ENCODE measurements around the gene CRAT.
A peak's percentile ranks its signal among the peaks of the same experiment; 100 is the strongest.

The CRAT gene

GRCh38 chr9:129080601-129081387 is 29.8 kb downstream of the CRAT start, which contains the start of gene DOLPP1:
DOLPP1 (plus strand) TSS chr9:129081111; CDS start chr9:129081132, 21 bp downstream.
- peak; percentile 99 to 100 for DNase-seq

DNA sequence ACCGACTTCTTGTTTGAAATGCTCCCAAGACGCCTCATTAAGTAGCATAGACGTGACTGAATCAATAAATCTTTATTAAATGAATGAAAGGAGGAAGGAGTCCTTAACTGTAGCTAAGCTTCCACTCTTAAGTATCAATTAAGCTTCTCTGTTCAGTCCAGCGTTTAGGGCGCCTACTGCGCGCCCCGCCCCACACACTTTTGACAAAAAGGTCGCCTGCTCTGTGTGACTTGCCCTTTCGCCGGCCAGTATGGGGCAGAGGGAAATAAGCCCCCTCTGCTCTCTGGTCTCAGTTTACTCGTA is 30.3 kb downstream of the CRAT start:
- DNase-seq: no peak

DNA sequence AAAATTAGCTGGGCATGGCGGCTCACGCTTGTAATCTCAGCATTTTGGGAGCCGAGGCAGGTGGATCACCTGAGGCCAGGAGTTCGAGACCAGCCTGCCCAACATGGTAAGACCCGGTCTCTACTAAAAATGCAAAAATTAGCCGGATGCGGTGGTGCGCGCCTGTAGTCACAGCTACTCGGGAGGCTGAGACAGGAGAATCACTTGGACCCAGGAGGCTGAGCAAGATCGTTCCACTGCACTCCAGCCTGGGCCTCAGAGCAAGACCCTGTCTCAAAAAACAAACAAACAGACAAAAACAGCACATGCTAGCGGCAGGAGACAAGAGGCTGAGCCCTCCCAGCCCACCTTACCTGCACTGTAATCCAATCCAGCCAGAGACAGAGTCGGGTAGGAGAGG is 30.8 kb downstream of the CRAT start:
- DNase-seq: no peak

- no peak for DNase-seq
These were observed 31.7 kb downstream of the CRAT start for GRCh38 chr9:129078691-129079503.

- DNase-seq: no peak
These were observed 33.4 kb downstream of the CRAT start for GRCh38 chr9:129077236-129077635.

GRCh38 chr9:129076640-129077037 is 34.0 kb downstream of the CRAT start:
- no peak for DNase-seq

DNA sequence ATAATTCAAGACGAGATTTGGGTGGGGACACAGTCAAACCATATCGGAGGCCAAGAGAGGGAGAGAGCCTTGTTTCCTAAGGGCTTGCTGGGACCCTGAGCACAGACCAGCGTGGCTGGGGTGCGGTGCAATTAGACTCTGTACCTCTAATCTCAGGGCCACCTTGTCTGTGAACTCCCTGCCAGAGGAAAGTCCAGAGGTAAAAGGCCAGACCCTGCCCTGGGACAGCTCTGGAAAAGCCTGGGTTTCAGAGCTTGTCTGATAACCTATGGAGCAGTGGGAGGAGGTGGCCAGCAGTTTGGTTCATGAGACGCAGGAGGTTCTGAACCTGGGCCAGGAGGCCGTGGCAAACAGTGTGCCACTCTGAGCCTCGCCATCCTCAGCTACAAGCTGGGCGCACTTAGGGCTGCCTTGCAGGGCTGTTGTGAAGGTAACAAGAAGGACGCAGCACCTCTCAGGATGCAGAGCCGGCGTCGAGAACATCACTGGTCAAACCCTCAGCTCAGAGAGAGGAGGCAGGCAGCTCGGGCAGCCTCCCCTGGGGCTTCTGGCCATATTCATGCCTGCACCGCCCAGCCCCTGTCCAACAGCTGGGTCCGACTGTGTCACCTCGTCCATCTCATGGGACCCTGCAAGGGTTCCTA is 34.5 kb downstream of the CRAT start:
- no peak for DNase-seq

- no peak for DNase-seq
These were observed 36.5 kb downstream of the CRAT start for GRCh38 chr9:129074106-129074505.

GRCh38 chr9:129073404-129073803 is 37.2 kb downstream of the CRAT start:
- DNase-seq: no peak

DNA sequence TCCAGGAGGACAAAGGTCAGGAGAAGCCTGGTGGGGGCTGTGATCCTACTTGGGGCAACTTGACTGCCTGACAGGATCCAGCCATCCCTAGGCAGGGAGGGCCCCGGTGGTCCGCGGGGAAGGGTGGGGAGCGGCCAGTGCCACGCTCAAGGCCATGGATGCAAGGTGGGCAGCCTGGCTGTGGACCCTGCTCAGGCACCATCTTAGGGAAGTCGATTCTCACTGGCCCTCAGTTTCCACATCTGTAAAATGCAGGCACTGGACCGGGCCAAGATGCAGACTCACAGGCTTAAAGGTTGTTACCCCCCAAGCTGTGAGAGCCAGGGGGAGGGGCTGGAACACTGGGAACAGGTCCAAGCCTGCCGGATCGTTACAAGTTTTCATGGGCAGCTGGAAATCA is 38.4 kb downstream of the CRAT start:
- DNase-seq: no peak

- DNase-seq: no peak
These were observed 39.0 kb downstream of the CRAT start for GRCh38 chr9:129071526-129072126.

GRCh38 chr9:129070696-129071525 is 39.7 kb downstream of the CRAT start:
- no peak for DNase-seq

GRCh38 chr9:129069862-129070641 is 40.5 kb downstream of the CRAT start:
- no peak for DNase-seq

GRCh38 chr9:129068990-129069861 is 41.4 kb downstream of the CRAT start:
- DNase-seq: no peak

DNA sequence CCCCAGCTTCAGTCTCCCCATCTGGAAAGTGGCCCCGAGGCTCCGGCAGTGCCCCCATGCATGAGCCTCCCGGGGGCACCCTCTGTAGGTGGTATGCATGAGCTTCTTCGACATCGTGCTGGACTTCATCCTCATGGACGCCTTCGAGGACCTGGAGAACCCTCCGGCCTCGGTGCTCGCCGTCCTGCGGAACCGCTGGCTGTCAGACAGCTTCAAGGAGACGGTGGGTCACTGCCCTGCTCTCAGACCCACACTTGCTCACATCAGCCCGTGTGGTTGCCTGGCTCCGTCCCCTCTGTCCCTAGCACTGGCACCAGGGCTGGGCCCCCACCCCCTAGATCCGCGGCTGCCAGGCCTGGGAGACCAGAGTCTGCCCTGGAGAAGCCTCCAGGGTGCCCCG is 42.5 kb downstream of the CRAT start:
- no peak for DNase-seq

DNA sequence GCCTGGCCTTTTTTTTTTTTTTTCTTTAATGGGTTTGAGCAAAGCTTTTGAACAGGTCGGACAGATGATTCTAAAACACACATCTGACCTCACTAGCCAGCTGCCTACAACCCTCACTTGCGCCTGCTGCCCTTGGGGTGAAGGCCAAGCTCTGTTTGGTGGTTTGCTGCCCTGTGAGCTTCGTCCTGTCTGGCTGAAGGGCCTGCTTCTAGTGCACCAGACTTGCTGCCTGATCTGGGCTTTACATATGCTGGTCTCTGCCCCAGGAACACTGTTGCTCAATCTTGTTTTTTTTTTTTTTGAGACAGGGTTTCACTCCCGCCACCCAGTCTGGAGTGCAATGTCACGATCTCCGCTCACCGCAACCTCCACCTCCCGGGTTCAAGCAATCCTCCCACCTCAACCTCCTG is 46.1 kb downstream of the CRAT start:
- DNase-seq: no peak

DNA sequence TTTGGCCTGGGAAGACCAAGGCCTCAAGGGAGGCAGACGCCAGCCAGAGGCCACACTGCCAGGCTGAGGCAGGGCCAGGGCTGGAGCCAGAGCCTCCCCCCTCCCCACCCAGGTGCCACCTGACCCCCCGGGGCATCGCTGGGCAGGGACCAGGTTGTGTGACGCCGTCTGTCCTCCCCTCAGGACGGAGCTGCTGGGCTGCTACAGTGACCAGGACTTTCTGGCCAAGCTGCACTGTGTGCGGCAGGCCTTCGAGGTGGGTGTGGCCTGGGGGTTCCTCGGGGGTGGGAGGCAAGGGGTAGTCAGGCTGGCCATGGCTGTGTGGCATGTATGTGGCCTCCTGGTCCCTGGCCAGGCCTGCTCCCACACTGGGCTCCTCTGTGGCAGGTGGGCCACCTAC is 47.5 kb downstream of the CRAT start:
- no peak for DNase-seq

DNA sequence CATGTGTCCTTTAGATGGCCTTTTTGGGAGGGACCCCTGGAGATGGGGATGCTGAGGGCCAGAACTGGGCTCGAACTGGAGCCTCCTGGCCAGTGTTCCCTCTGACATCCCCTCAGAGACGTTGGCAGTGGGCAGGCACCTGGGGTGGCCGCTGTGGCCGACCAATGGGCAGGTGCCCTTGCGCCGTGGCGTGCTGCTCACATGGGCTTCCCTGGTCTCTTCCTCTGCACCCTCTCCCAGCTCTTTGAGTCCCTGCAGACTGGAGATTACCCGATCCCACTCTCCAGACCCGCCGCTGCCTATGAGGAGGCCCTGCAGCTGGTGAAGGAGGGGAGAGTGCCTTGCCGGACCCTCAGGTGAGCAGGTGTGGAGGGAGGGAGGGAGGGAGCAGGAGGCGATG is 49.6 kb downstream of the CRAT start:
- DNase-seq: no peak

DNA sequence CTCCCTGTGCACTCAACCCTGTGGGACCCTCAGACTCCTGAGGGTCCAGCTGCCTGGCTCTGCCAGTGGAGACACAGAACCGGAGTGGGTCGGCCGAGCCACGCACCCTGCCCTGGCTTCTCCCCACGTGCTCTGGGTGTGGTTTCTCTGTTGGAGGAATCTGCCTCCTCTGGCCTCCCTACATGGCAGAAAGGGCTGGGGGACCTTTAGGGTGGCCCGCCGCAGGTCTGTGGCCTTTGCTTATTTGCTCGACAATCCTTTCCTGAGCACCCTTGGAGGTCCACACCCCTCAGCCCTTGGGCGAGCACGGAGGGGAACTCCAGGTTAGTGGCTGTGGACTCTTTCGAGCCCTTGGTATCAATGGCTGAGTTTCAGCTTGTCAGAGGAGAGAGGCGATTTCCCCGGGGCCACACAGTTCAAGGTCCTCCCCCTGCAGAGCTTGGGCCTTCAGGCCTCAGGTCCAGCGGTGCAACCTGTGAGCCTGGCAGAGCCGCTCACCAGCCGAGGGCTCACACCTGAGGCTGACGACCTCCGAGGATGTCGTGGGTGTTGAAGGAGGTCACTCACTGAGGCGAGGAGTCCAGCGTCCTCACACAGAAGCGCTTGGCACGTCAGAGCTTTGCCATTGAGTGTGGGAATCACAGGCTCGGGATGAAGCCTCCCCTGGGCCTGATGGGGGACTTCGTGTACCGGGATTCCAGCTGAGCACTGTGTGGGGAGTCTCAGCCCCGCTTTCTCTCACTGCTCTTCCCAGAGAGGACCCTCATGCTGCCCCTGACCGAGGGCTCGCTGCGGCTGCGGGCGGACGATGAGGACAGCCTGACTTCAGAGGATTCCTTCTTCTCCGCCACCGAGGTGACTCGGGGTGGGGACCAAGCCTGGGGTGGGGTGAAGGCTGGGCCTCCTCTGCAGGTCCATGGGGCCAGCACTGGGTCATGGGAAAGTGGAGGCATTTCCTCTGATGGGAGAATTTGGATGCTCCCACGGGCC is 50.5 kb downstream of the CRAT start:
- DNase-seq: no peak

All from NCI-H524 (cell line).